Stimulated activated CD8-positive, alpha-beta memory T cell treated with anti-CD3 and anti-CD28 coated beads, Interleukin-7, amount 100 ng/mL, for 48 hours (primary cell): ENCODE data around the gene TCF20.

Experiments used
- DNase-seq, 2 donors: peaks; one replicate each; pipeline ENCODE4 v3.0.0-alpha.2; 2020; ENCODE audit warnings: low read depth in 1 of 2; ENCODE audit errors: extremely low read depth in 1 of 2

The TCF20 gene

DNA sequence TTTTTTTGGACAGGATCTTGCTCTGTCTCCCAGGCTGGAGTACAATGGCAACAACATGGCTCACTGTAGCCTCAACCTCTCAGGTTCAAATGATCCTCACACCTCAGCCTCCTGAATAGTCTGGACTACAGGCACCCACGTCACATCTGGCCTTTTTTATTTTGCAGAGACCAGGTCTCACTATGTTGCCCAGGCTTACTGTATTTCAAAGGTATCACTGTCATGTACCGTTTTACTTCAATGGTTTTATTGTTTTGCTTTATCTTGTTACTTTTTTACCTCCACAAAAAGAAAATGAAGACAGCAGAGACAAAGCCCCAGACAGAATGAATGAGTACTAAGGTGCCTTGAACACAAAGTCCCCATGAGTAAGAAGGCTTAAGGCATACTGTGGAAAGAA is 5.1 kb downstream of the TCF20 start:
- no peak for DNase-seq

DNA sequence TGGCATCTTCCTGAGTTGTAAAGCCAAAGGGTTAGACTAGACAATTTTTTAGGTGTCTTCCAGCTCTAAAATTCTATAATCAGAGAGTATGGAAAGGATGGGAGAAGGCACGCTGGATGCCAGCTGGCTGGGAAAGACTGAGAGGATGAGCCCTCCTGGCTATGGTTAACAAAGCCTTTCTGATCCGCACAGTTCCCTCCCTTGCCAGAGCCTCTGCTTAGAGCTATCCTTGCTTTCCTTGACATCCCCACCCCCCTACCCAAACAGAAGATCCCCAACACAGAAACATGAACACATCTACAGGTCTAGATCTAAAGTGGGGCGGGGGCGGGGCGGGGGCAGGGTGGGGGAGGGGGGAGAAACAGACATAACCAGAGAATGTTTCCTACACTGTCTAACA is 6.5 kb downstream of the TCF20 start:
- DNase-seq, result no peak

GRCh38 chr22:42262964-42263363 is 7.5 kb downstream of the TCF20 start:
- no peak for DNase-seq

DNA sequence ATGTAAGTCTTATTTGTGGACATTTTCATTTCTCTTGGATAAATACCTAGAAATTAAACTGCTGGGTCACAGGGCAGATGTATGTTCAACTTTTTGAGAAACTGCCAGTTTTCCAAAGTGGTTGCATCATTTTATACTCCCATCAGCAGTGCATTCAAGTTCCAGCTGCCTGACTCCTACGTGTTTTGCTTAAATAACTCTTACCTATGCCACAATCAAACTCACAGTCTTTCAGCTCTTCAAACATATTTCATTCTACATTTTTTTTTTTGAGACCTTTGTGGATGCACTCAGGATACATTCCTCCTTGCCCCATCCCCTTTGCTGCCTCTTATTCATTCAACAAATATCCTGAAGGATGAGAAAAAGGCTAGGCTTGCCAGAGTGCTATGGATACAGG is 9.2 kb downstream of the TCF20 start:
- DNase-seq, result no peak

GRCh38 chr22:42258126-42258525 is 12.3 kb downstream of the TCF20 start:
- no peak for DNase-seq

GRCh38 chr22:42257386-42257785 is 13.1 kb downstream of the TCF20 start:
- DNase-seq, result no peak

DNA sequence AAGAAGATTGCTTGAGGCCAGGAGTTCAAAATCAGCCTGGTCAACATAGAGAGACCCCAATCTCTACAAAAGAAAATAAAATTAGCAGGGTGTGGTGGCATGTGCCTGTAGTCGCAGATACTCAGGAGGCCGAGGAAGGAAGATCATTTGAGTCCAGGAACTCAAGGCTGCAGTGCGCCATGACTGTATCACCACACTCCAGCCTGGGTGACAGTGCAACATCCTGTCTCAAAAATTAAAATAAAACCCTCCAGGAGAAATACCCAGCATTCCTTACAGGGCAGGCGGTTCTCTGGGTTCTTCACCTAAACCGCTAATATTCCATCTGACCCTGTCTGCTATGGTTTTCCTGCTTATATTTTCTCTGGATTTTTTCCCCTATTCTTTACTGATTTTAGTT is 13.5 kb downstream of the TCF20 start:
- no peak for DNase-seq

- no peak for DNase-seq
These were observed 14.2 kb downstream of the TCF20 start for GRCh38 chr22:42256220-42256619.

GRCh38 chr22:42249831-42250230 is 20.6 kb downstream of the TCF20 start:
- no peak for DNase-seq

DNA sequence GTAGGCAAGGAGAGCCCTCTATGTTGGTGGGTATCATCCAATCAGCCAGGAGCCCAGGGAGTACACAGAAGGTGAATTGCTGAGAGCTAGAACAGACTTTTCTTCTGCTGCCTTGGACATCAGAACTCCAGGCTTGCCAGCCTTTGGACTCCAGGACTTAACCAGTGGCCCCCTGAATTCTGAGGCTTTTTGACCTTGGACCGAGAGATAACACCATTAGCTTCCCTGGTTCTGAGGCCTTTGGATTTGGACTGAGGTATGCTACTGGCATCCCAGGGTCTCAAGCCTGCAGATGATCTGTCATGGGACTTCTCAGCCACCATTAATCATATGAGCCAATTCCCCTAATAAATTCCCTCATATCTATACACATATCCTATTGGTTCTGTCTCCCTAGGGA is 21.5 kb downstream of the TCF20 start:
- no peak for DNase-seq

DNA sequence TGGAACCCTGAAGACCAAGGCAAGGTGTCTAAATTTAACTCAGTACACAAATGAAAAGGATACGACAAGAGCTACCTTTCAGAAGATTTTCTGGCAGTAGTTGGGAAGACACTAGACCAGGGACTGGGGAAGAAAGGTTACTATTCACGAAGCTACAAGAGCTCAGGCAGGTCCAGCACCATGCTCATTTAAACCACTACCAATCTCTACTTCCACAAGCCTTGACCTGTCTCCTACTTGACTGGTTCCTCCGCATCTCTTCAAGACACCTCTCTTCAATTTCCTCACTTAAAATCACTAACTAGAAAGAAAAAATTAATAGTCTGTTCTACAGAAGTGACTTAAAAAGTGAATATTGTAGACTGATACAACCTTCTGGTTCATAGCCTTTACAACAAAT is 22.9 kb downstream of the TCF20 start:
- DNase-seq, result no peak

GRCh38 chr22:42243802-42244060 is 26.7 kb downstream of the TCF20 start:
- DNase-seq, result no peak

GRCh38 chr22:42236848-42237247 is 33.6 kb downstream of the TCF20 start:
- DNase-seq, result no peak

DNA sequence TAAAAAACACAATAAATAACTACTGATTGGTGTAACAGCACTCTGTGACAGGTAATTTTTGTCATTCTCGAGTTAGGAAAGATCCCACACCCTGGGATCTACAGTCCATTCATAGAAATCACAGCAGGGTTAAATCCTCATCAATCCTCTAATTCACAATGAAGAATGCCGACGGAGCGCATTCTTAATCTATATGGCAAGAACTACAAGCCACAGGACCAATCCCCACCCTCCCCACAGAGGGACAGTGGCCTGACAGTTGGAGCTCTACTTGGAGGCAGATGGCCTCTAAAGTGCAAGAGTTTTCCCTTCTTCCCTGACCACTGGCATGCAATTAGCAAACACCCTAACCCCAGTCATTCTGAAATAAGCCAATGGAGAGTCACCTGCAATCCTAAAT is 34.2 kb downstream of the TCF20 start:
- no peak for DNase-seq

- no peak for DNase-seq
These were observed 36.6 kb downstream of the TCF20 start for GRCh38 chr22:42233879-42234278.

DNA sequence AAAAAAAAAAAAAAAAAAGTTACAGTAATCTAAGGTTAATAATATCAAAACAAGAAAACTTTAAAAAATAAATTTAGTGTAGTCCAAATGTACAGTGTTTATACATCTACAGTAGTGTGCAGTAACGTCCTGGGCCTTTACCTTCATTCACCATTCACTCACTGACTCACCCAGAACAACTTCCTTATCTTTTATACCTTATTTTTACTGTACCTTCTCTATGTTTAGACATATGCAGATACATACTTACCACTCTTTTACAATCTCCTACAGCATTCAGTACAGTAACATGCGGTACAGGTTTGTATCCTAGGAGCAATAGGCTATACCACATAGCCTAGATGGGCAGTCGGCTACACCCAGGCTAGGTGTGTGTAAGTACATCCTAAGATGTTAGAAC is 38.5 kb downstream of the TCF20 start:
- DNase-seq, result no peak

- no peak for DNase-seq
These were observed 40.9 kb downstream of the TCF20 start for GRCh38 chr22:42229455-42230149.

DNA sequence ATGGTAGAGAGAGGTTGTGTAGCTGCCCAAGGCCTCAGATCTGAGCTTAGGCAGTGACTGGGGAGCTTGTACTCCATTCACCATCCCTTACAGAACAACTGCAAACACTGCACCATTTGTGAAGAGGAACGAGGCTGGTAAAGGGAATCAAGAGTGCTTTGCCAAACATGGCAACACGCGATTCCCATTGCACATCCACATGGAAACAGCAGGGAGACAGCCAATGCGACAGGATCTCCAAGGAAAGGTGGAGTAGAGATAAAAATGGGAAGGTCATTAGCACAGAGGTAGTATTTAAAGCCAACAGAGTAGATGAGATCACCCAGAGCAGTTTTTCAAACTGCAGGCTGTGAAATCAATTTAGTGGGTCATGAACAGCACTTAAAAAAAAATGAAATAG is 42.0 kb downstream of the TCF20 start:
- DNase-seq, result no peak

DNA sequence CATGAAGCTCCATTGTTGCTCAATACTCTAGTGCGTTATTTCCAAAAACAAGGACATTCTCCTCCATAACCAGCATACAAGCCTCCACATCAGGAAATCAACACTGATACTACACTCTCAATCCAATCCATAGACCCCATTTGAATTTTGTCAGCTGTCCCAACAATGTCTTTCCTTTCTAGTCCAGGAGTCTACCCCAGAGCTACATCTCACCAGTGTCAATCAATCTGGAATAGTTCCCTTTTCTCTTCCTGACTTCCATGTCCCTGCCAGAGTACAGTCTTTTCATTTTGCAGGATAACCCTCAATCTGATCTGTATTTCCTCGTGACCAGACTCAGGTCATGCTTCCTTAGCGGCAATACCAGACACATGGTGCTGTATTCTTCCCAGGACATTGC is 43.0 kb downstream of the TCF20 start:
- DNase-seq, result no peak

- DNase-seq, result no peak
These were observed 44.6 kb downstream of the TCF20 start for GRCh38 chr22:42225841-42226240.

GRCh38 chr22:42222140-42222539 is 48.3 kb downstream of the TCF20 start:
- DNase-seq, result no peak
